Transverse colon (tissue), 4 donors: ENCODE data around the gene HMX1.

Source experiments
- CTCF ChIP-seq, 5 experiments: fragments of 200-600 bp in 3 of 5; fragments of 450-650 bp in 2 of 5; sonication (generic) in 3 of 5; IDR thresholded peaks; 1 replicate in 2 of 5; 2 replicates in 3 of 5; pipeline ENCODE4 v1.5.1; 2016 to 2017; ENCODE audit warnings: antibody characterized with exemption in 5 of 5, inconsistent platforms in 3 of 5, mild to moderate bottlenecking in 2 of 5, moderate library complexity in 1 of 5
- EP300 ChIP-seq: sonication (generic); formaldehyde crosslinking; IDR thresholded peaks from one replicate; pipeline ENCODE4 v1.6.1; 2017; ENCODE audit warnings: antibody characterized with exemption, low read depth
- POLR2A ChIP-seq: fragments of 450-650 bp; IDR thresholded peaks from one replicate; pipeline ENCODE4 v1.6.1; 2016; ENCODE audit warnings: antibody characterized with exemption, mild to moderate bottlenecking, moderate library complexity
- POLR2AphosphoS5 ChIP-seq, 3 donors: sonication (generic); formaldehyde crosslinking; IDR thresholded peaks; one replicate each; pipeline ENCODE4 v1.6.1; 2016; ENCODE audit warnings: antibody characterized with exemption in 3 of 3

GRCh38 chr4:8854931-8855330, 16.7 kb downstream of the HMX1 start:
- TF ChIP-seq CTCF (IDR thresholded peaks at IDR 0.05) (no peak), POLR2A (no peak), EP300 (no peak), POLR2AphosphoS5 (IDR thresholded peaks at IDR 0.05) (no peak)
